Thyroid gland (tissue), 4 donors: ENCODE results near the gene PTPRN2.

Source experiments
- CTCF ChIP-seq, 6 experiments: fragments of 200-600 bp in 3 of 6; fragments of 450-650 bp in 3 of 6; sonication (generic) in 3 of 6; IDR thresholded peaks; one replicate each; pipeline ENCODE4 v1.5.1; 2016 to 2019; ENCODE audit warnings: antibody characterized with exemption in 6 of 6, mild to moderate bottlenecking in 2 of 6, inconsistent platforms in 1 of 6, moderate library complexity in 1 of 6
- POLR2A ChIP-seq, 2 donors: fragments of 450-650 bp; IDR thresholded peaks; one replicate each; pipeline ENCODE4 v1.6.1; 2017; ENCODE audit warnings: antibody characterized with exemption in 2 of 2, mild to moderate bottlenecking in 2 of 2, moderate library complexity in 1 of 2

- TF ChIP-seq CTCF (IDR thresholded peaks at IDR 0.05), result no peak
- no peak for TF ChIP-seq POLR2A (IDR thresholded peaks at IDR 0.05)
Measured at GRCh38 chr7:158395349-158395748, 192.3 kb downstream of the PTPRN2 start.
